Measurements from ENCODE around the gene RPL10.

GRCh38 chrX:154430479-154430878 lies 32.3 kb downstream of the RPL10 start:
- TF ChIP-seq NANOG (IDR thresholded peaks at IDR 0.05; ENCODE audit: insufficient read depth, low read depth, low read length, poor library complexity, severe bottlenecking), result no peak
- TF ChIP-seq CTCF (IDR thresholded peaks at IDR 0.05; ENCODE audit: control extremely low read depth in 1 of 3, insufficient read depth in 1 of 3, low read depth in 1 of 3, low read length in 3 of 3), result no peak
- TF ChIP-seq POLR2A (IDR thresholded peaks at IDR 0.05; ENCODE audit: control extremely low read depth in 1 of 2, low read depth in 2 of 2, low read length in 2 of 2), result no peak
- TF ChIP-seq CREB1 (IDR thresholded peaks at IDR 0.05), result no peak
- no peak for TF ChIP-seq RAD21 (IDR thresholded peaks at IDR 0.05 in 1 of 2, conservative IDR thresholded peaks at IDR 0.05 in 1 of 2; ENCODE audit: low read depth in 2 of 2, low read length in 2 of 2)
- TF ChIP-seq BRCA1 (IDR thresholded peaks at IDR 0.05; ENCODE audit: low read depth, low read length), result no peak
- no peak for TF ChIP-seq MAX (IDR thresholded peaks at IDR 0.05)
- TF ChIP-seq CEBPB (IDR thresholded peaks at IDR 0.05; ENCODE audit: low read depth, low read length), result no peak
- no peak for TF ChIP-seq EP300 (IDR thresholded peaks at IDR 0.05; ENCODE audit: borderline replicate concordance in 1 of 2, low read depth in 2 of 2, low read length in 2 of 2)
- TF ChIP-seq FOSL1 (IDR thresholded peaks at IDR 0.05; ENCODE audit: insufficient read depth, low read depth, low read length), result no peak
